GM18502 (cell line): ENCODE results near the gene TRPC3.

Experiments used
- ATAC-seq: cut with Tn5 transposase; IDR thresholded peaks from one replicate; pipeline ENCODE4 v1.9.1; 2021; ENCODE audit warnings: mild to moderate bottlenecking; ENCODE audit not compliant: unreplicated experiment, poor library complexity

Gene TRPC3

GRCh38 chr4:121879135-121879534, 72.7 kb downstream of the TRPC3 start:
- ATAC-seq, result no peak

DNA sequence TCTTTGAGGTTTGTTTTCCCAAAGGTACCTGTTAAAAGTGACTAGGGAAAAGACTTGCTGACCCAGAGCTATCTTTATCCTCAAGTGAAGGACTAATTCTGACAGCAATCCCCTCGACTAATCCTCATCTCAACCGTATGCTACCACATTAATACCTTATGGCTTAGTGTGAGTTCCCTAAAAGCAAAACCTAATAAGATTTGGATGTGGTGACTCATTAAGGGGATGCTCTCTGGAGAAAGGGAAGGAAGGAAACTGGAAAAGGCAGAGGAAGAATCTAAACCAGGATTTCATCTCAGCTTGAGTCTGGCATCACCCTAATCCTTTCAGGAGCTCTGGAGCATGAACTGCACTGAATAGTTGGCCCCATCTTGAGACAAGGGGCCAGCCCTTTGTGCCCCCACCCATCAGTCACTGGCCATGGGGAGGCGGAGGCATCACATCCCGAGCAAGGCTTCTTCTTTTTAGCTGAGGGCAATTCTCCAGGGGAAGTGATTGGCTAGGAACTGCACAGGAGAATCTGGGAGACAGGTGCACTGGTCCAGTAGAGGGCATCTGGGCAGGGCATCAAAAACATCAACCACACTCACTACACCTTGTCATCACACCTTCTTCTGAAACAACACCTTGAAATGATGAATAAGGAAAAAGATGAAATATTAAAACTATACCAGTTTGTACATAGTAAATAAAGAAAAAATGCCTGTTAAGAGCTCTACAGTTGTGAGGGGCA, 74.7 kb downstream of the TRPC3 start:
- no peak for ATAC-seq

- ATAC-seq, result no peak
Observed at GRCh38 chr4:121876070-121876469, 75.8 kb downstream of the TRPC3 start.

- ATAC-seq, result no peak
Observed at GRCh38 chr4:121875652-121876051, 76.2 kb downstream of the TRPC3 start.

DNA sequence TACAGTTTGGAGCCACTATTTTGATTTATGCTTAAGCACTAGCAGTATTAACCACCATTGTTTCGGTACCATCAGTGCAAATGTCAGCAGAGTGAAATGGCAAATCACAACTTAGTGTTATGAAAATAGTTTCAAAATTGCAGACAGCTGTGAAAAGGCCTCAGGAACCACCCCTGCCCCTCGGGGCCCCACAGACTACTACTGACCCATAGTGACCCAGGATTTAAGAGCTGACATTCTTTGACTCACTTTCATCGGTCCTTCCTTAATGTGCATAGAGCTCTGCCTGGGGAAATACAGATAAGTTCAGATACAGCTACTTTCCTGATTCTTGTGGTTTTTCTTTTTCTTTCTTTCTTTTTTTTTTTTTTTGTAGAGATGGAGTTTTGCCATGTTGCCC, 78.3 kb downstream of the TRPC3 start:
- ATAC-seq, result no peak

DNA sequence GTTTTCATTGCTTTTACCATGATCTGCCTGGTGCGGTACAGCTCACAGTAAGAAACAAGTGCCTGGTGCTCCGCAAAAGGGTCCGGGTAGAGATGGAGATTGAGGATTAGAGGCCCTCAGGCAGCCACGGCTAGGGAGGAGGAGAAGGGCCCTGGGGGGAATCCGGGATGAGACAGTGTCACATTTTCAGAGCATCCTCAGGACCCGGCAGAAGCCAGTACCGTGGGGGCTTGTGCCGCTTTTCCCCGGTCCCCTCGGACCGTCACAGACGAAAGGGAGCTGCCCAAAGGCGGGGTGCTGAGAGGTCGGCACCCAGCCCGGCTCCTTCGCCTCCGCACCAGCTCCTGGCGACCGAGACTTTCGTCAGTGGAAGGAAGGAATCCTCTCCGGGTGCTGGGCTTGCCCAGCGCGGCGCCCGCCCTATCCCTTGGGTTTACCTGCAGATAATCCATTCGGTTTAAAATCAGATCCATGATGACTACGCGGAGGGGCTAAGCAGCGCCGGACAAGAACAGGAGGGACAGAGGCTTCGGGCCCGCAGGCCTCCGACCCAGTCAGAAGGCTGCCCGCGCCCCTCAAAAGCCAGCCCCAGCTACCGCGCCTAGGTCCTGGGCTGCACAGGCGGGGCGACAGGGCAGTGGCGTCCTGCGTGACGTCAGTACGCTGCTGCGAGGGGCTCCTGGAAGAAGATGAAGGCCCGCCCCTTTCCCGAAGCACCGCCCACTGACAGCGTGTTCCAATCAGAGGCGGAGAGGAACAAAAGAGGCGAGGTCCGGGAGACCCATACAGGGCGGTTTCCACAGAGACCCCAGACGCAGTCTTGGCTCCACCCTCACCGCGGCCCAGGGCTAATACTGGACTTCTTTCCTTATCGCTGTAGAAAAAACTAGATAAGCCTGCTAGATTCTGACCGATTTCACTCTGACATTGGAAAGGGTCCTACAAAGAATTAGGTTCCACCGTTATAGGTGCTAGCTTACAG, 81.7 kb downstream of the TRPC3 start, which contains the start of gene BBS7:
Gene BBS7 (minus strand): TSS at position 634 of the 982 bp plus-strand sequence. CDS start 161 bp downstream, at position 473.
- ATAC-seq, result peak; percentile 99

DNA sequence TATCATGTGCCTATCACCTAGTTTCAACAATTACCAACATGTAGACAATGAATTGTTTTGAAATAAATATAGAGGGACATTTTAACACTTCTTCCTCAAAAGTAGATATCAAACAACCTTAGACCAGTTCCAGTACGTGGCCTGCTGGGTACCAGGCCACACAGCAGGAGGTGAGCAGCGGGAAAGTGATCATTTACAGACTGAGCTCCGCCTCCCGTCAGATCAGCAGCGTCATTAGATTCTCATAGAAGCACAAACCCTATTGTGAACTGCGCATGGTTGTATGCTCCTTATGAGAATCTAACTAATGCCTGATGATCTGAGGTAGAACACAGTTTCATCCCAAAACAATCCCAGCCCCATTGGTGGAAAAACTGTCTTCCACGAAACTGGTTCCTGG, 88.1 kb downstream of the TRPC3 start:
- ATAC-seq, result no peak

- ATAC-seq, result no peak
Observed at GRCh38 chr4:121861426-121861825, 90.4 kb downstream of the TRPC3 start.

GRCh38 chr4:121860121-121860520, 91.7 kb downstream of the TRPC3 start:
- ATAC-seq, result no peak

- no peak for ATAC-seq
Observed at GRCh38 chr4:121851354-121851753, 100.5 kb downstream of the TRPC3 start.

DNA sequence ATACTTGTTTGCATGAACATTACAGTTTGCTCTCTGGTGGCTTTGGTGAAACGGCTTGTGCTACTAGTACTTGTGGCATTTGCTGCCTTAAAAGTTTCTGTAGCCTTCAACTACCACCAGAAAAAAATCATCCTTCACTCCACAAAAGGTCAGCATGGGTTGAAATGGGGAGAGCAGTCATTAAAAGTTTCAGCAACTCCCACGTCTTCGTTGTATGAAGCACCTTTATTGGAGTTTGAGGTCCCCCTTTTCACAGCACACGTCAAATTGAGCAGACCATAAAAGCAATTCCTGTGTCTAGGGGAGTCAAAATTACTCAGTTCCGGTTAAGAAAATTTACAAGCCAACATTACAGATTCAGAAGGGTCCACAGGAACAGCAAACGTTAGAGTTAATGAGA, 105.2 kb downstream of the TRPC3 start:
- no peak for ATAC-seq

DNA sequence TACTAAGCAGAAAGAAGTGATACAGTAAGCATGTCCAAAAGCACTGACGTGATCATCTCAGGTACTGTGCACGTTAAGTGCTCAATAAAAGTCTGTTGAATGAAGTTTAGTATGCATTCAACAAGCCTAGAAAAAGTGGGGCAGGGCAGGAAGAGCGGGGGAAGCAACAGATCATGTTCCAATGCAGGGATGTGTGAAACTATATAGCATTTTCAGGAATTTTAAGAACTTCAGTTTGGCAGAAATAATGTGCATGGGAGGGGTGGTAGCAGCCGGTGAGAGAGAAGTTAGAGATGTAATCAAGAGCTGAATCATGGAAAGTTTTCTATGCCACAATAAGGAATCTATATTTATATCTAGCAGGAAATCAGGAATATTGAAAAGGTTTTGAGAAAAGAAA, 109.0 kb downstream of the TRPC3 start:
- no peak for ATAC-seq

DNA sequence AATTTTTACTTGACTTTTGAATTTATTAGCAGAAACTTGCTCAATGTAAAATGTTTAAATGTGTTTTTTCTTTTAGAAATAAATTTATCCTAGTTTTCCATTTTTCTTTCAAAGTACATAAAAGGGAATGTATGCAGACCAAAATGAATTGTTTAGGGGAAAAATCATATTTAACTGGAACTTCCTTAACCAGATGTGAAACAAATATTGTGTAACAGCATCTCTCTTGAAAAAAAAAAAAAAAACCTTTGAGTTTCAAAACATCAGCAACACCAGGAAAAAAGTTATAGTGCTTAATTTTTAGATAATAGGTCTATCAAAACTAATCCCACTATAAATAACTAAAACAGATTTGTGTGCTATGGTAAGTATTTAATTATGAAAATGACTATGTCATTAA, 113.7 kb downstream of the TRPC3 start:
- ATAC-seq, result no peak

- ATAC-seq, result no peak
Observed at GRCh38 chr4:121829511-121829910, 122.3 kb downstream of the TRPC3 start.
